DOHH2 (cell line): Measurements from ENCODE around the gene KMT2A.
A peak's percentile ranks its signal among the peaks of the same experiment; 100 is the strongest.
"Not testable (repeated sequence)": the region's sequence is repeated elsewhere in the genome, so short reads cannot be mapped to it uniquely, and the experiment has no call there.

Source experiments
- H3F3A ChIP-seq: fragments of 200-600 bp; sonication (generic), shearing (Covaris generic); 2 replicates; pipeline ENCODE4 v1.6.0; 2016; ENCODE audit warnings: antibody characterized with exemption, mild to moderate bottlenecking; ENCODE audit not compliant: control insufficient read depth, insufficient read depth
- H3K27ac ChIP-seq: fragments of 200-600 bp; sonication (generic); 2 replicates; pipeline ENCODE4 v1.5.1; 2014; ENCODE audit warnings: low read depth, mild to moderate bottlenecking, low read length, moderate library complexity
- H3K27me3 ChIP-seq: fragments of 200-600 bp; sonication (generic); 2 replicates; pipeline ENCODE4 v1.6.1; 2014; ENCODE audit warnings: mild to moderate bottlenecking, low read length, mixed read lengths; ENCODE audit not compliant: control insufficient read depth
- H3K36me3 ChIP-seq: fragments of 200-600 bp; sonication (generic); 2 replicates; pipeline ENCODE4 v1.6.1; 2014; ENCODE audit warnings: mild to moderate bottlenecking, low read length, moderate library complexity, mixed read lengths; ENCODE audit not compliant: control insufficient read depth
- H3K4me1 ChIP-seq: fragments of 200-600 bp; sonication (generic); 2 replicates; pipeline ENCODE4 v1.6.1; 2014; ENCODE audit warnings: mild to moderate bottlenecking, low read length, mixed read lengths; ENCODE audit not compliant: control insufficient read depth
- H3K4me2 ChIP-seq: fragments of 200-600 bp; sonication (generic); 2 replicates; pipeline ENCODE4 v1.6.0; 2014; ENCODE audit warnings: mild to moderate bottlenecking, low read length, moderate library complexity
- H3K4me3 ChIP-seq: fragments of 200-600 bp; sonication (generic); 2 replicates; pipeline ENCODE4 v1.5.1; 2014; ENCODE audit warnings: mild to moderate bottlenecking, low read length, mixed read lengths
- H3K79me2 ChIP-seq: fragments of 200-600 bp; sonication (generic); 2 replicates; pipeline ENCODE4 v1.6.1; 2014; ENCODE audit warnings: mild to moderate bottlenecking, low read length, mixed read lengths; ENCODE audit not compliant: control insufficient read depth
- H3K9me2 ChIP-seq: fragments of 200-600 bp; sonication (generic); replicated peaks from 2 replicates; pipeline ENCODE4 v1.6.1; 2014; ENCODE audit warnings: mild to moderate bottlenecking, low read length, mixed read lengths; ENCODE audit not compliant: control insufficient read depth
- H3K9me3 ChIP-seq: fragments of 200-600 bp; sonication (generic); 2 replicates; pipeline ENCODE4 v1.6.1; 2014; ENCODE audit warnings: antibody characterized with exemption, low read length, mixed read lengths; ENCODE audit not compliant: control insufficient read depth, insufficient read depth
- H4K20me1 ChIP-seq: fragments of 200-600 bp; sonication (generic); 2 replicates; pipeline ENCODE4 v1.6.0; 2014; ENCODE audit warnings: low read depth, mild to moderate bottlenecking, antibody characterized with exemption, low read length, moderate library complexity; ENCODE audit not compliant: control insufficient read depth, insufficient read depth
- CTCF ChIP-seq: fragments of 200-600 bp; sonication (generic); IDR thresholded peaks from one replicate; pipeline ENCODE4 v1.5.1; 2014; ENCODE audit warnings: antibody characterized with exemption, mild to moderate bottlenecking, low read depth, low read length; ENCODE audit not compliant: poor library complexity, severe bottlenecking
- EZH2phosphoT487 ChIP-seq: fragments of 200-600 bp; sonication (generic); IDR thresholded peaks from 2 replicates; pipeline ENCODE4 v1.6.1; 2017; ENCODE audit warnings: borderline replicate concordance, mild to moderate bottlenecking, antibody characterized with exemption, low read length, moderate library complexity, mixed read lengths

Gene KMT2A

DNA sequence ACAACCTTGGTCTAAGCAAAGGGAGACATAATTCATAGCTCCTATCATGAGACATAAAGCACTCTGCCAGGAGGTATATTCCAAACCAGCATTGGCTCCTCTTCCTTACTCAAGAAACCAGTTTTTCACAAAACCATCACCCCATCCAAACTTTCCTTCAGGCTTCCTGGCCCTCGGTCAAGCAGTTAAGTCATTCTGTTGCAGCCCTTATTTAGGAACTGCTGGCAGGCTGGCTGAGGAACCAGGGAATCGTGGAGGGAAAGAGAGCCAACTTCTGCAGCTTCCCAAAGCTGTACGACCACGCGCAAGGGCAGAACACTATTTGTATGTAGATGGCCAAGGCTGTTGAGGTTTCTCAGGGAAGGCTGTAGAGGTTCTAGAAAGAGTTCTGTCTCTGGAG lies 128.8 kb downstream of the KMT2A start:
- peak overlapping the region; percentile 72 for H3K4me2 ChIP-seq
- 0 out of 2 replicates have a peak, but pooled peaks cover 4% of the 10 kb centered on the region for H3K79me2 ChIP-seq
- no peaks in the 10 kb centered on the region for H3K9me3 ChIP-seq
- no peaks in the 10 kb centered on the region for H3K27me3 ChIP-seq
- peaks cover 11% of the 10 kb centered on the region for H3F3A ChIP-seq
- H4K20me1 ChIP-seq, result no peaks in the 10 kb centered on the region
- peaks cover 9% of the 10 kb centered on the region for H3K4me1 ChIP-seq
- no peak overlapping the region for H3K27ac ChIP-seq
- no peaks in the 10 kb centered on the region for H3K36me3 ChIP-seq
- H3K4me3 ChIP-seq, result peak overlapping the region; percentile 57
- no peaks in the 10 kb centered on the region for H3K9me2 ChIP-seq
- TF ChIP-seq CTCF (no peak), EZH2phosphoT487 (no peak)

DNA sequence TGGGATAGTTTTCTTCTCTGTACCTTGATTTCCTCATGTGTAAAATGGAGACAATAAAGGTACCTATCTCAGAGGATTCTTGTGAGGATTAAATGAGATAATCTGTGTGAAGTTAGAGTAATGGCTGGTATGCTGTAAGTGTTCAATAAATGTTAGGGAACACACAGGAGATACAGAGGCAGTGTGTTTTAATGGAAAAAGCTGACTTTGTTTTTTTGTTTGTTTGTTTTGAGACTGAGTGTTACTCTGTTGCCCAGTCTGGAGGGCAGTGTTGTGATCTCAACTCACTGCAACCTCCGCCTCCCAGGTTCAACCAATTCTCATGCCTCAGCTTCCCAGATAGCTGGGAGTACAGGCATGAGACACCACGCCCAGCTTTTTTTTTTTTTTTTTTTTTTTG lies 133.4 kb downstream of the KMT2A start:
- TF ChIP-seq EZH2phosphoT487, result no peak
- TF ChIP-seq CTCF, result no peak
- no peaks in the 10 kb centered on the region for H3K27me3 ChIP-seq
- H3K79me2 ChIP-seq, result peaks cover 35% of the 10 kb centered on the region
- peaks cover 8% of the 10 kb centered on the region for H3F3A ChIP-seq
- H3K9me2 ChIP-seq, result no peaks in the 10 kb centered on the region
- H3K9me3 ChIP-seq, result no peaks in the 10 kb centered on the region
- no peak overlapping the region for H3K4me2 ChIP-seq
- peaks cover 31% of the 10 kb centered on the region for H3K4me1 ChIP-seq
- H3K36me3 ChIP-seq, result peaks cover 20% of the 10 kb centered on the region
- H3K4me3 ChIP-seq, result no peak overlapping the region
- H3K27ac ChIP-seq, result no peak overlapping the region
- peaks cover 12% of the 10 kb centered on the region for H4K20me1 ChIP-seq

- H3K27ac ChIP-seq, result no peak overlapping the region
- H3K4me2 ChIP-seq, result no peak overlapping the region
- H3K9me3 ChIP-seq, result no peaks in the 10 kb centered on the region
- H3K36me3 ChIP-seq, result peaks cover 22% of the 10 kb centered on the region
- peaks cover 16% of the 10 kb centered on the region for H4K20me1 ChIP-seq
- H3K4me3 ChIP-seq, result no peak overlapping the region
- H3K4me1 ChIP-seq, result peaks cover 32% of the 10 kb centered on the region
- H3K9me2 ChIP-seq, result no peaks in the 10 kb centered on the region
- no peaks in the 10 kb centered on the region for H3K27me3 ChIP-seq
- no peak for TF ChIP-seq CTCF
- peaks cover 43% of the 10 kb centered on the region for H3K79me2 ChIP-seq
- H3F3A ChIP-seq, result peaks cover 6% of the 10 kb centered on the region
Measured at GRCh38 chr11:118570787-118571186, 134.5 kb downstream of the KMT2A start.

- not testable (repeated sequence) for H3F3A ChIP-seq, H3K9me2 ChIP-seq, H3K27me3 ChIP-seq, H3K9me3 ChIP-seq
- H3K4me1 ChIP-seq, result peaks cover 30% of the 10 kb centered on the region
- H3K4me2 ChIP-seq, result peak overlapping the region; percentile 89
- H3K79me2 ChIP-seq, result peaks cover 52% of the 10 kb centered on the region
- H3K4me3 ChIP-seq, result peak overlapping the region; percentile 99
- peaks cover 17% of the 10 kb centered on the region for H4K20me1 ChIP-seq
- peak overlapping the region; percentile 15; the same call in 1 of the 2 replicates for H3K27ac ChIP-seq
- peaks cover 24% of the 10 kb centered on the region for H3K36me3 ChIP-seq
Measured at GRCh38 chr11:118571701-118572060, 135.4 kb downstream of the KMT2A start.
